AG10803 (cell line): ENCODE results near the gene MAGI1.

Experiments
- DNase-seq: peaks from one replicate; pipeline ENCODE4 v3.0.0; 2010; ENCODE audit warnings: low read depth
- H3K4me3 ChIP-seq: 2 replicates; pipeline ENCODE4 v1.5.1; 2011; ENCODE audit warnings: mild to moderate bottlenecking, low read length, control low read depth
- CTCF ChIP-seq: conservative IDR thresholded peaks from 2 replicates; pipeline ENCODE4 v1.5.1; 2011; ENCODE audit warnings: mild to moderate bottlenecking, low read length, control low read depth, inconsistent platforms

MAGI1 gene

GRCh38 chr3:65439641-65440284 is 599.0 kb downstream of the MAGI1 start:
- TF ChIP-seq CTCF, result peak; percentile 68
- no peak overlapping the region for H3K4me3 ChIP-seq
- DNase-seq, result peak; percentile 63

- TF ChIP-seq CTCF, result no peak
- no peak for DNase-seq
- H3K4me3 ChIP-seq, result no peak overlapping the region
These were observed 600.1 kb downstream of the MAGI1 start for GRCh38 chr3:65438612-65439011.

GRCh38 chr3:65438096-65438495 is 600.6 kb downstream of the MAGI1 start:
- no peak overlapping the region for H3K4me3 ChIP-seq
- TF ChIP-seq CTCF, result no peak
- no peak for DNase-seq

- no peak overlapping the region for H3K4me3 ChIP-seq
- no peak for DNase-seq
- TF ChIP-seq CTCF, result peak; percentile 25
These were observed 602.1 kb downstream of the MAGI1 start for GRCh38 chr3:65436580-65436979.

- no peak for TF ChIP-seq CTCF
- no peak for DNase-seq
- H3K4me3 ChIP-seq, result no peak overlapping the region
These were observed 605.2 kb downstream of the MAGI1 start for GRCh38 chr3:65433480-65433879.

- no peak for DNase-seq
- H3K4me3 ChIP-seq, result no peak overlapping the region
- TF ChIP-seq CTCF, result no peak
These were observed 606.2 kb downstream of the MAGI1 start for GRCh38 chr3:65432388-65433003.

- no peak overlapping the region for H3K4me3 ChIP-seq
- TF ChIP-seq CTCF, result peak; percentile 62
- DNase-seq, result peak; percentile 24
These were observed 612.8 kb downstream of the MAGI1 start for GRCh38 chr3:65425880-65426279.
